Mucosa of descending colon (tissue), 3 donors: Measurements from ENCODE around the gene ZNF8. TPM values are rescaled to one million over a fixed set of nuclear protein-coding genes. Genes with fewer than 3 reads are reported as not detected.
A peak's percentile ranks its signal among the peaks of the same experiment; 100 is the strongest.

Source experiments
- ATAC-seq: fragments of 200-7000 bp; cut with Tn5 transposase; one replicate; pipeline ENCODE4 v1.9.1; 2020; ENCODE audit warnings: mild to moderate bottlenecking, moderate library complexity
- DNase-seq, 3 donors: peaks; one replicate each; pipeline ENCODE4 v3.0.0-alpha.2; 2020
- H3K36me3 ChIP-seq: fragments of 200-600 bp; one replicate; pipeline ENCODE4 v1.8.0; 2021; ENCODE audit warnings: low read depth, mild to moderate bottlenecking
- H3K4me1 ChIP-seq: fragments of 200-600 bp; one replicate; pipeline ENCODE4 v1.8.0; 2021; ENCODE audit warnings: low read depth, mild to moderate bottlenecking
- H3K4me3 ChIP-seq: fragments of 200-600 bp; one replicate; pipeline ENCODE4 v1.8.0; 2021; ENCODE audit warnings: mild to moderate bottlenecking
- H3K9me3 ChIP-seq: fragments of 200-600 bp; one replicate; pipeline ENCODE4 v1.8.0; 2021; ENCODE audit warnings: mild to moderate bottlenecking
- CTCF ChIP-seq: fragments of 200-600 bp; IDR thresholded peaks from one replicate; pipeline ENCODE4 v1.8.0; 2022; ENCODE audit warnings: antibody characterized with exemption, mild to moderate bottlenecking
- intact Hi-C, 2 donors: fragments of 100-400 bp; cut with DNase I in 1 of 2; cut with micrococcal nuclease in 1 of 2; formaldehyde crosslinking; loops; one replicate each; pipeline versions ENCODE4 v1.11.0 to v1.11.1; 2022; cut with DNase I, micrococcal nuclease
- microRNA-seq: library from miRNA; unstranded; fragments of <30 nt; microRNA quantifications from one replicate; pipeline ENCODE4, GENCODE V29; 2019
- total RNA-seq, 3 donors: library from RNA; stranded (reverse); fragmentation: NEBNext Ultra II Directional in 2 of 3; extraction: Animal tissue kit (Norgen Biotek cat#: 25700) in 2 of 3; gene quantifications; one replicate each; pipeline versions ENCODE4 v1.2.1 to v1.2.4, GENCODE V29; 2021 to 2023
- donor health status: DM: no; HTN: no; CAD: no; lungs with moderate emphysema.
- donor health status: DM: no; HTN: no; CAD: no.
- donor health status: DM: no; HTN: yes; CAD: no.

The ZNF8 gene
- total RNA-seq, 3 donors from 2014 or later, result 3.6 to 7.9 (median 3.8) TPM

- H3K36me3 ChIP-seq, result no peaks in the 10 kb centered on the region
- no peak overlapping the region for H3K4me3 ChIP-seq
- intact Hi-C loops, result no loop called here
- ATAC-seq, result no peak
- no peaks in the 10 kb centered on the region for H3K9me3 ChIP-seq
- H3K4me1 ChIP-seq, result no peaks in the 10 kb centered on the region
- no peak for TF ChIP-seq CTCF
- no peak for DNase-seq
Measured at GRCh38 chr19:58349590-58349989, 70.8 kb downstream of the ZNF8 start.

GRCh38 chr19:58350001-58350861 lies 71.5 kb downstream of the ZNF8 start:
- Histone ChIP-seq H3K36me3 (no peaks in the 10 kb centered on the region), H3K4me1 (no peaks in the 10 kb centered on the region), H3K4me3 (no peak overlapping the region), H3K9me3 (no peaks in the 10 kb centered on the region)
- no peak for TF ChIP-seq CTCF
- ATAC-seq, result peak; percentile 7
- no peak for DNase-seq
- intact Hi-C loops, result no loop called here

- ATAC-seq (no peak), DNase-seq (no peak)
- intact Hi-C loops, result no loop called here
- no peak overlapping the region for H3K4me3 ChIP-seq
- H3K4me1 ChIP-seq, result no peaks in the 10 kb centered on the region
- H3K36me3 ChIP-seq, result no peaks in the 10 kb centered on the region
- TF ChIP-seq CTCF, result no peak
- no peaks in the 10 kb centered on the region for H3K9me3 ChIP-seq
Measured at GRCh38 chr19:58350871-58351557, 72.3 kb downstream of the ZNF8 start.

- Histone ChIP-seq H3K9me3 (no peaks in the 10 kb centered on the region), H3K36me3 (no peaks in the 10 kb centered on the region), H3K4me1 (no peaks in the 10 kb centered on the region), H3K4me3 (no peak overlapping the region)
- intact Hi-C loops, result no loop called here
- ATAC-seq, result no peak
- no peak for TF ChIP-seq CTCF
- DNase-seq, result no peak
Measured at GRCh38 chr19:58351558-58351878, 72.8 kb downstream of the ZNF8 start.

GRCh38 chr19:58351990-58352755 lies 73.4 kb downstream of the ZNF8 start:
- no peaks in the 10 kb centered on the region for H3K9me3 ChIP-seq
- no peak for DNase-seq

More at GRCh38 chr19:58351990-58352755, 73.4 kb downstream of the ZNF8 start:
- Histone ChIP-seq H3K4me3 (no peak overlapping the region), H3K4me1 (no peaks in the 10 kb centered on the region), H3K36me3 (no peaks in the 10 kb centered on the region)
- TF ChIP-seq CTCF, result no peak
- intact Hi-C loops, result no loop called here
- ATAC-seq, result no peak

Small RNA genes lying within 50 kb of the gene (microRNA-seq; reads per million reads assigned to microRNA genes)
- not detected for gene MIR6806

Other genes with a start within 250 kb of the ZNF8 start
- not detected for gene ZSCAN1, start 244.9 kb upstream of the ZNF8 start, total RNA-seq
- 1 to 10 TPM; 1.3 to 5.8 (median 2.2) TPM for gene ZNF135, start 219.7 kb upstream of the ZNF8 start, total RNA-seq
- 10 to 100 TPM; 17.9 to 69.5 (median 23.0) TPM for gene ZSCAN18, start 180.7 kb upstream of the ZNF8 start, total RNA-seq
- 10 to 100 TPM in 1 of 3 donors, 1 to 10 TPM in 2; 3.5 to 10.3 (median 4.9) TPM for gene ZNF329, start 128.2 kb upstream of the ZNF8 start, total RNA-seq
- gene ZNF274, start 95.9 kb upstream of the ZNF8 start, total RNA-seq, result 10 to 100 TPM; 13.3 to 26.6 (median 20.5) TPM
- 10 to 100 TPM; 12.1 to 30.5 (median 27.6) TPM for gene ZNF544, start 50.0 kb upstream of the ZNF8 start, total RNA-seq
- 10 to 100 TPM; 25.0 to 31.7 (median 30.0) TPM for gene ERVK3-1, start 26.4 kb downstream of the ZNF8 start, total RNA-seq
- gene ZSCAN22, start 48.0 kb downstream of the ZNF8 start, total RNA-seq, result 1 to 10 TPM; 2.4 to 5.4 (median 3.2) TPM
- gene A1BG, start 74.5 kb downstream of the ZNF8 start, total RNA-seq, result 1 to 10 TPM; 2.0 to 3.7 (median 2.7) TPM
- gene ZNF497, start 83.8 kb downstream of the ZNF8 start, total RNA-seq, result 1 to 10 TPM; 1.1 to 1.9 (median 1.2) TPM
- gene ZNF837, start 102.1 kb downstream of the ZNF8 start, total RNA-seq, result 1 to 10 TPM; 1.5 to 3.3 (median 2.5) TPM
- gene RPS5, start 108.3 kb downstream of the ZNF8 start, total RNA-seq, result 100 to 1,000 TPM; 692 to 768 (median 754) TPM
- gene RNF225, start 116.7 kb downstream of the ZNF8 start, total RNA-seq, result not detected
- gene ZNF584, start 129.7 kb downstream of the ZNF8 start, total RNA-seq, result 10 to 100 TPM in 1 of 3 donors, 1 to 10 TPM in 2; 5.4 to 15.0 (median 6.9) TPM
- 1 to 10 TPM; 1.5 to 9.8 (median 5.6) TPM for gene ZNF132, start 161.2 kb downstream of the ZNF8 start, total RNA-seq
- 1 to 10 TPM; 5.3 to 8.2 (median 6.8) TPM for gene ZNF324B, start 172.7 kb downstream of the ZNF8 start, total RNA-seq
- 10 to 100 TPM; 10.1 to 14.8 (median 12.9) TPM for gene ZNF324, start 188.1 kb downstream of the ZNF8 start, total RNA-seq
- gene ZNF446, start 197.4 kb downstream of the ZNF8 start, total RNA-seq, result 10 to 100 TPM in 2 of 3 donors, 1 to 10 TPM in 1; 9.4 to 12.6 (median 10.6) TPM
- 1 to 10 TPM; 1.6 to 7.1 (median 3.9) TPM for gene SLC27A5, start 233.0 kb downstream of the ZNF8 start, total RNA-seq
- gene ZBTB45, start 240.9 kb downstream of the ZNF8 start, total RNA-seq, result 10 to 100 TPM; 12.1 to 16.7 (median 13.4) TPM